NCI-H526 treated with DMSO at 0.1 percent for 48 hours (cell line): Measurements from ENCODE around the gene COL1A1.

Experiments used
- DNase-seq: peaks from one replicate; lab custom pipeline; 2025; lab: John Stamatoyannopoulos, UW

Gene COL1A1

GRCh38 chr17:50141026-50141744 lies 60.2 kb downstream of the COL1A1 start:
- no peak for DNase-seq

GRCh38 chr17:50139950-50140885 lies 61.2 kb downstream of the COL1A1 start:
- DNase-seq = peak; percentile 68

GRCh38 chr17:50139185-50139783 lies 62.1 kb downstream of the COL1A1 start:
- DNase-seq = no peak

GRCh38 chr17:50137042-50137441 lies 64.4 kb downstream of the COL1A1 start:
- DNase-seq = no peak

- DNase-seq = no peak
Measured at GRCh38 chr17:50136096-50136687, 65.2 kb downstream of the COL1A1 start.

GRCh38 chr17:50135316-50136095 lies 65.9 kb downstream of the COL1A1 start:
- no peak for DNase-seq

- DNase-seq = no peak
Measured at GRCh38 chr17:50134206-50135110, 67.0 kb downstream of the COL1A1 start.

- no peak for DNase-seq
Measured at GRCh38 chr17:50133769-50134099, 67.7 kb downstream of the COL1A1 start.
